Adrenal gland (tissue), 5 donors: ENCODE data around the gene DEFB108B.
"Not testable (repeated sequence)": the region's sequence is repeated elsewhere in the genome, so short reads cannot be mapped to it uniquely, and the experiment has no call there.

Experiments used
- POLR2A ChIP-seq, 2 donors: fragments of 450-650 bp; IDR thresholded peaks; one replicate each; pipeline ENCODE4 v1.6.1; 2017; ENCODE audit warnings: antibody characterized with exemption in 2 of 2, mild to moderate bottlenecking in 2 of 2, moderate library complexity in 1 of 2
- TF ChIP-seq, protein P1 (sequence below), 6 experiments: fragments of 450-650 bp in 4 of 6; fragments of 200-600 bp in 2 of 6; sonication (generic) in 1 of 6; IDR thresholded peaks; 1 replicate in 5 of 6; 2 replicates in 1 of 6; pipeline versions ENCODE4 v1.5.1 to v1.8.0; 2016 to 2021; ENCODE audit warnings: antibody characterized with exemption in 6 of 6, mild to moderate bottlenecking in 2 of 6, moderate library complexity in 1 of 6
- donor health status: DM: no; HTN: no; CAD: no.

DNA sequence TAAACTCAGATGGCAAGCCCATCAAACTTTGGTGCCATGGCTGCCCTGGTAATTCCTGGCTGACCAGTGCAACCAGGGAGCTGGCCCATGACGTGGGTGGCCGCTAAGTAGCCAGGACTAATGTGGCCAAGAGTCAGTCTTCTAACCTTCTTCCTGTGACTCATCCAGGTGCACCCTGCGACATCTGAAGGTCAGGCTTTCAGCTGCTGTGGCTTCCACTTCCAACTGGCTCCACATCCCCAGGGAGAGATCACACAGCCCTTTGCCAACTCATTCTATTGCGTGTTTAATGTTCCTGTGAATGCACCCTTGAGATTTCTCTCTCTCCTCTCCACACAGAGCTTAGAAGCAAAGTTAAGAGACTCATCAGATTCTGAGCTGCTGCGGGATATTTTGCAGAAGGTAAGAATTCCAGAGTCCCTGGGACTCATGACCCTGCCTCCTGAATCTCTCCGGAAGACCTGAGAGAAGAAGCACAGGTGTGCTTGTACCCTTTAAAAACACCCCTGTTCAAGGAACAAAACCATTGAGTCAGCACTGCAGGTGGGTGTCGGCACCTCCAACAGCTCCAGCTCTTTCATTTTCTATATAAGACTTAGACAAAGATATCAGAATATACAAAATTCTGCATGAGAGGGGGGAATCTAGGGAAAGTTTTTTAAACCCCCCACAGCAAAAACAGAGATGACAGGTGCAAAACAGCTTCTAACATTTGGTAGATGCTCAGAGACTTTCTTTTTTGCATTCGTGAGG lies 43.4 kb upstream of the DEFB108B start:
- not testable (repeated sequence) for TF ChIP-seq POLR2A (IDR thresholded peaks at IDR 0.05)
- TF ChIP-seq, protein P1, sequence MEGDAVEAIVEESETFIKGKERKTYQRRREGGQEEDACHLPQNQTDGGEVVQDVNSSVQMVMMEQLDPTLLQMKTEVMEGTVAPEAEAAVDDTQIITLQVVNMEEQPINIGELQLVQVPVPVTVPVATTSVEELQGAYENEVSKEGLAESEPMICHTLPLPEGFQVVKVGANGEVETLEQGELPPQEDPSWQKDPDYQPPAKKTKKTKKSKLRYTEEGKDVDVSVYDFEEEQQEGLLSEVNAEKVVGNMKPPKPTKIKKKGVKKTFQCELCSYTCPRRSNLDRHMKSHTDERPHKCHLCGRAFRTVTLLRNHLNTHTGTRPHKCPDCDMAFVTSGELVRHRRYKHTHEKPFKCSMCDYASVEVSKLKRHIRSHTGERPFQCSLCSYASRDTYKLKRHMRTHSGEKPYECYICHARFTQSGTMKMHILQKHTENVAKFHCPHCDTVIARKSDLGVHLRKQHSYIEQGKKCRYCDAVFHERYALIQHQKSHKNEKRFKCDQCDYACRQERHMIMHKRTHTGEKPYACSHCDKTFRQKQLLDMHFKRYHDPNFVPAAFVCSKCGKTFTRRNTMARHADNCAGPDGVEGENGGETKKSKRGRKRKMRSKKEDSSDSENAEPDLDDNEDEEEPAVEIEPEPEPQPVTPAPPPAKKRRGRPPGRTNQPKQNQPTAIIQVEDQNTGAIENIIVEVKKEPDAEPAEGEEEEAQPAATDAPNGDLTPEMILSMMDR (IDR thresholded peaks at IDR 0.05), result not testable (repeated sequence)
